ENCODE data around the gene ESR1.

Gene ESR1

DNA sequence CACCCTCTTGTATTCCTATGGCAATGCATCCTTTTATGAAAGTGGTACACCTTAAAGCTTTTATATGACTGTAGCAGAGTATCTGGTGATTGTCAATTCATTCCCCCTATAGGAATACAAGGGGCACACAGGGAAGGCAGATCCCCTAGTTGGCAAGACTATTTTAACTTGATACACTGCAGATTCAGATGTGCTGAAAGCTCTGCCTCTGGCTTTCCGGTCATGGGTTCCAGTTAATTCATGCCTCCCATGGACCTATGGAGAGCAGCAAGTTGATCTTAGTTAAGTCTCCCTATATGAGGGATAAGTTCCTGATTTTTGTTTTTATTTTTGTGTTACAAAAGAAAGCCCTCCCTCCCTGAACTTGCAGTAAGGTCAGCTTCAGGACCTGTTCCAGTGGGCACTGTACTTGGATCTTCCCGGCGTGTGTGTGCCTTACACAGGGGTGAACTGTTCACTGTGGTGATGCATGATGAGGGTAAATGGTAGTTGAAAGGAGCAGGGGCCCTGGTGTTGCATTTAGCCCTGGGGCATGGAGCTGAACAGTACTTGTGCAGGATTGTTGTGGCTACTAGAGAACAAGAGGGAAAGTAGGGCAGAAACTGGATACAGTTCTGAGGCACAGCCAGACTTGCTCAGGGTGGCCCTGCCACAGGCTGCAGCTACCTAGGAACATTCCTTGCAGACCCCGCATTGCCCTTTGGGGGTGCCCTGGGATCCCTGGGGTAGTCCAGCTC is 292.1 kb downstream of the ESR1 start:
- DNase-seq: no peak
- in situ Hi-C loops (cut with HindIII; ENCODE audit: low pct_ligation_motif_present, low pct_unique_long_range_greater_than_20kb, low sequenced_read_pairs): no loop called here

DNA sequence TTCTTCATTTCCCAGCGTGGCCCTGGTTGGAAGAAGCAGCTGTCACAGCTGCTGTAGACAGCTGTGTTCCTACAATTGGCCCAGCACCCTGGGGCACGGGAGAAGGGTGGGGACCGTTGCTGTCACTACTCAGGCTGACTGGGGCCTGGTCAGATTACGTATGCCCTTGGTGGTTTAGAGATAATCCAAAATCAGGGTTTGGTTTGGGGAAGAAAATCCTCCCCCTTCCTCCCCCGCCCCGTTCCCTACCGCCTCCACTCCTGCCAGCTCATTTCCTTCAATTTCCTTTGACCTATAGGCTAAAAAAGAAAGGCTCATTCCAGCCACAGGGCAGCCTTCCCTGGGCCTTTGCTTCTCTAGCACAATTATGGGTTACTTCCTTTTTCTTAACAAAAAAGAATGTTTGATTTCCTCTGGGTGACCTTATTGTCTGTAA is 292.7 kb downstream of the ESR1 start:
- DNase-seq: no peak
- in situ Hi-C loops (cut with HindIII; ENCODE audit: low pct_ligation_motif_present, low pct_unique_long_range_greater_than_20kb, low sequenced_read_pairs): no loop called here

DNA sequence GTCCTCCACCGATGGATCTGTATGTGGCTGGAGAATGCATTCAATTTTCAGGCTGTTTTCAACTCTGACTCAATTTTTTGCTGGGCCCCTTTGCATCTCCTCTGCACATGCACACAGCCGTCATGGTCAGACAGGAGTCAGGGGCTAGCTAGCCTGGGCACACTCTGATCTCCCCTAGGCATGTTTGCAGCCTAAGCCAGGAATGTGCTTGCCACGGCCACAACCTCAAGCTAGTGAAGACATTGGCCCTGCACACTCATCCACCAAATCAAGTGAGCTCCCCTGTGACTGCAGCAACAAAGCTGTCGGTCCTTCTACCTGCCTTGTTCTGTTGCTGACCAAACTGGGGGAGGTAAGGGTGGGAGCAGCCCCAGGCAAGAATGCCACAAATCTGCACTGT is 300.5 kb downstream of the ESR1 start:
- no peak for DNase-seq
- in situ Hi-C loops (cut with HindIII; ENCODE audit: low pct_ligation_motif_present, low pct_unique_long_range_greater_than_20kb, low sequenced_read_pairs): no loop called here

- no peak for DNase-seq
- in situ Hi-C loops (cut with HindIII; ENCODE audit: low pct_ligation_motif_present, low pct_unique_long_range_greater_than_20kb, low sequenced_read_pairs): no loop called here
Observed at GRCh38 chr6:152110886-152111820, 303.7 kb downstream of the ESR1 start.

DNA sequence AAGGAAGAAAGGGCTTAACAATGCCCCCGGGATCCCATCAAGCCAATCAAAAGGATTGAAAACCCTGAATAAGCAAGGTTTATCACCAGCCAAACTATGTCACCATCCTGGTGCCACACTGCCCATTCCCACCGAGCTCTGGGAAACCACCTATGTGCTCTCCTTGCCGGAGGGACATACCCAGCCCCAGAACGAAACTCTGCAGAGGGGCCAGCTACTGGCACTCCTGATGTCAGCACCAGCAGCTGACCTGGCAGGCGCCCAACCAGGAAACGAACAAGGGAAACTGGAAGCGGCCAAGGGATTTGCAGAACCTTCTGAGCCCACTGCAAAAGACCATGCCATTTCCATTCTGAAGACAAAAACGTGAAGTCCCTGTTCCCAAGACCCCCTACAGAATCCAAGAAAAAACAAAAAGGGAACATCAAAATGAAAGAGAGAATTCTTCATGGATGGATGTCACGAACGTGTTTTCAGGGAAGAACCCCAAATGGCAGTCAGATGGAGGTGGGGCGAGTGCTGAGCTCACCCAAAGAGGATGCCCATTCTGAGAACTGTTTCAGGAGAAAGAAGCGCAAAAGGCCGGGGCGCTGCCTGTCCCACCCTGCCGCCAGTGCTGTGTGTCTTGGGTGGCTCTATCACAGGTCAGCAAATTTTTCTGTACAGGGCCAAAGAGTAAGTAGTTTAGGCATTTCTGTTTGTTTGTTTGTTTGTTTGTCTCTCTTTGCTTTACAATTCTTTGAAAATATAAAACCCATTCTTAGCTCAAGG is 305.2 kb downstream of the ESR1 start:
- in situ Hi-C loops (cut with HindIII; ENCODE audit: low pct_ligation_motif_present, low pct_unique_long_range_greater_than_20kb, low sequenced_read_pairs): no loop called here
- DNase-seq: no peak

DNA sequence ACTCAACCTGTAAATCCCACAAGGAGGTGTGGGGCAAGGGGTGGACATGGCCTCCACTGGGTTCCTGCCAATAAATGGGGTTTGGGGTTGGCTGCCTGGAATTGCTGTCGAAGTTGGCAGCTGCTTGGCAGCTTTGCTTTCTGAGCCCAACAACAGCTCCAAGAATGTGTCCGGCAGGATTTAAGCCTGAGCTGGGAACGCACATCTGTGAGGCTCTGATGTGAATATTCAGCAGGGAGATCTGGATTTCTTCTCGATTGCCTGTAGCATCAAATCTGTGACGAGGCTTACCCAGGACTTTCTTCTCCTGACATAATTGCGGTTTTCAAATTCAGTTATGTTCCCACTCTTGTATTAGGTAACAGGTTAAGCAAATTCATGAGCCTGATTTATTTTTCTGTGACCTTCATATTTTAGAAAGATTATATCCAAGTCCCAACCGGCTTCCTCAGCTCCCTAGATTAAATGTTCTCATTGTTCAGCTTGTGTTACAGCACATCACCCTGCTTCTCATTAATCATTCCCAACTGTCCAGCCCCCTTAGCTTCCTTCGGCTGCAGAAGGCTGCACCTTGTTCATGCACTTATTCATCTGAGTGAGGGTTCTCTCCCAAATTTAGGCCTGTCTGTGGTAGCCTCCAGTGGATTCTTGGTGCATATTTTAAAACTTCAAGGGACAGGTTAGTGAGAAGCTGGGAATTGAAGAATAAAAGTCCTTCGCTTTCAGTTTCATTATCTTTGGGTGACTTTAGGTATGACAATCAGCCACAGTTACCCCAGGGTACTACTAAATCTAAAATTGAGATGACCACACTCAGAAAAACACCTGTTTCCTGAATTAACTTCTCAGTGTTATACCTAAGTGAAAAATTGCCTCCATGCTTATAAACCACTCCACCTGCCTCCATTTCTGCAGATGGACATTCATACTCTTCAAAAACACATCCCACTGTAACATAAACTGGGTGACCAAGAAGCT is 310.0 kb downstream of the ESR1 start:
- in situ Hi-C loops (cut with HindIII; ENCODE audit: low pct_ligation_motif_present, low pct_unique_long_range_greater_than_20kb, low sequenced_read_pairs): no loop called here

GRCh38 chr6:152118224-152118623 is 310.7 kb downstream of the ESR1 start:
- in situ Hi-C loops (cut with HindIII; ENCODE audit: low pct_ligation_motif_present, low pct_unique_long_range_greater_than_20kb, low sequenced_read_pairs): no loop called here
- DNase-seq: no peak

More for the DNA sequence above, 310.0 kb downstream of the ESR1 start:
- no peak for DNase-seq

DNA sequence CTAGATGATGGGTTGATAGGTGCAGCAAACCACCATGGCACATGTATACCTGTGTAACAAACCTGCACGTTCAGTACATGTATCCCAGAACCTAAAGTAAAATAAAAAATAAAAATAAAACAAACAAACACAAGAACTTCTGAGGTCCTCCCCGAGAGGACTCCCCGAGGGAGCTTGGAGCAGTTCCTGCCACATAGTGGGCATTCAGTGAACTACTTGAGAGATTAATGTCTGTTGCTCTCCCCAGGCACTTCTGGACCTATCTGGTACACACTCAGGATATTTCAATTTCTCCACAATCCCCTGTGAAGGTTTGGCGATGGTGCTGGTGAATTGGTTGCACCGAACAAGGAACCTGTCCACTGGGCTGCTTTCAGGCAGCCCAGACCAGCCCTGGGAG is 311.2 kb downstream of the ESR1 start:
- DNase-seq: no peak
- in situ Hi-C loops (cut with HindIII; ENCODE audit: low pct_ligation_motif_present, low pct_unique_long_range_greater_than_20kb, low sequenced_read_pairs): no loop called here

DNA sequence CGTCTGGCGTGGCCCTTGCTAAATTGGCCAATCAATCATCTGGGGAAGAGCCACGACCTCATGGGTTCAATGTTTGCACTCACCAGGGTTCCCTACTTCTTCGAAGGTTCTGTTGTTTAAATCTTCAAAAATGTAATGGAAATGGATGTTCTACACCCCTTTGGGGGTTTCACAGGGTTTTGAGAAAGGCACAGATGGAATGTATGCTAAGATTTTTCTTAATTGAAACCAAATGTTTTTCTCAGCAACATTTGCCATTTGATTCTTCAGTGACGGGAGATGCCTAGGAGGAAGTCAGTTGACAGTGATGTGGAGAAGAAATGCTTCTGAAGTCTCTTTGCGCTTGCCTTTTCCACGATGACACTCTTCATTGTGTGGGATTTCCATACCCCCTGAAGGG is 312.3 kb downstream of the ESR1 start:
- in situ Hi-C loops (cut with HindIII; ENCODE audit: low pct_ligation_motif_present, low pct_unique_long_range_greater_than_20kb, low sequenced_read_pairs): no loop called here
- no peak for DNase-seq

DNA sequence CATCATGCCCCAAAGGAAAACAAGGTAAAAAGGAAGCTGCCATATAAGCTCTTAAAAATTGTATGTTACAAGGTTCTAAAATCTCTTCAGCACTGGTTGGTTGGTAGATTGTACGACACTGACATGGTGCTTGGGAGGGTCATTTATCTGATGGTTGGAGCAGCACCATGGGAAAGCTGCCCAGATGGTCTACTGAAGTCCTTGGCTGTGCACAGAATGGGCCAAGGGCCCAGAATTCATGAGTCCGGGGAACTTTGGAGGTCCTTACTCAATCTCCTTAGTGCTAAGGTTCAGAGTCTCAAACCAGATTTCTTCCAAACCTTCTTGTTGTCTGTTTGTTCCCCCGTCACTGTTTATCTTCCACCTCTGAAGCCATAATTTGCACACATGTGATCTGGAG is 314.4 kb downstream of the ESR1 start:
- in situ Hi-C loops (cut with HindIII; ENCODE audit: low pct_ligation_motif_present, low pct_unique_long_range_greater_than_20kb, low sequenced_read_pairs): no loop called here
- DNase-seq: no peak

- no peak for DNase-seq
- in situ Hi-C loops (cut with HindIII; ENCODE audit: low pct_ligation_motif_present, low pct_unique_long_range_greater_than_20kb, low sequenced_read_pairs): no loop called here
Observed at GRCh38 chr6:152122434-152122833, 315.0 kb downstream of the ESR1 start.

DNA sequence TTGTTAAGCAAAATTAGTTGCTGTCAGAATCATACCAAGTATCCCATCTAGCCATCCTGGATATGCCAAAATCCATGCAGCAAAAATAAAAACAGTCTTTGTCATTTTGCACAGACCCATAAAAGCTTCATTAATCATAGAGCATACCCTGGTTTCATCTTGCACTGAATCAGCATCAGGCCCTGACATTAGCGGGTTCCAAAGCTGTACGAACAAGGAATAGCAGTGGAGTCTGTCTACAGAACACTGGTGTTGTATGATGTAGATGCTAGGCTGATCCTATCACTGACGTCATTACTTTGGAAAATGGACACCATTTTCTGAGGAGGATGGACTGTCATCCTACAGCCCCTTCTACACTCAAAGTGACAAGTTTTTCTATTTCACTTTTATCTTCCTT is 315.6 kb downstream of the ESR1 start:
- in situ Hi-C loops (cut with HindIII; ENCODE audit: low pct_ligation_motif_present, low pct_unique_long_range_greater_than_20kb, low sequenced_read_pairs): no loop called here
- no peak for DNase-seq

- in situ Hi-C loops (cut with HindIII; ENCODE audit: low pct_ligation_motif_present, low pct_unique_long_range_greater_than_20kb, low sequenced_read_pairs): no loop called here
- DNase-seq: peak; percentile 60
Observed at GRCh38 chr6:152124429-152125074, 317.1 kb downstream of the ESR1 start.

- in situ Hi-C loops (cut with HindIII; ENCODE audit: low pct_ligation_motif_present, low pct_unique_long_range_greater_than_20kb, low sequenced_read_pairs): no loop called here
- no peak for DNase-seq
Observed at GRCh38 chr6:152127432-152128165, 320.1 kb downstream of the ESR1 start.

- in situ Hi-C loops (cut with HindIII; ENCODE audit: low pct_ligation_motif_present, low pct_unique_long_range_greater_than_20kb, low sequenced_read_pairs): no loop called here
- no peak for DNase-seq
Observed at GRCh38 chr6:152129691-152130151, 322.2 kb downstream of the ESR1 start.

DNA sequence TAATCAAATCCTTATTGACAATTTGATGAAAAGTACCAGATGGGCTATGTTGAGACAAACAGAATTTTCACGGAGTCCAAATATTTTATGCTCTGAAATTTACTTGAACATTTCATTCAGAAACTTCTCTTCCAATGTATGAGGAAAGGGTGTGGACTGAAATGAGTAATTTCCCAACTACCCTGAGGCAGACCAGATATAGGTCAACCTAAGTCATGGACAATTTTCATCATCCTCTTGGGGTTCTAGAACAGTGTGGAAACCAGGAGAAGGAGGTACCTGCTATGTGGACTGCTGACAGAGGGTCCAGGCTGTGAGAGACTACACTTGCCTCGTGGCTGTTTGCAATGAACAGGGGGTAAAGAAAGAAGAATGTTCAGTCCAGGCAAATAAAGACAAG is 323.0 kb downstream of the ESR1 start:
- in situ Hi-C loops (cut with HindIII; ENCODE audit: low pct_ligation_motif_present, low pct_unique_long_range_greater_than_20kb, low sequenced_read_pairs): no loop called here
- DNase-seq: no peak
